ENCODE data around the gene VSIG4.

- TF ChIP-seq EZH2phosphoT487 (IDR thresholded peaks at IDR 0.05; ENCODE audit: insufficient read depth, low read depth) (no peak), EZH2 (IDR thresholded peaks at IDR 0.05; ENCODE audit: insufficient read depth, poor library complexity, severe bottlenecking) (no peak)
Measured at GRCh38 chrX:66036231-66036630, 3.6 kb downstream of the VSIG4 start.

Data from GM23248 (cell line).